ENCODE data around the gene C1orf174. TPM values are rescaled to one million over a fixed set of nuclear protein-coding genes. Genes with fewer than 3 reads are reported as not detected.
"Not testable (repeated sequence)": the region's sequence is repeated elsewhere in the genome, so short reads cannot be mapped to it uniquely, and the experiment has no call there.

The C1orf174 gene
- total RNA-seq, 8 experiments from 2014 or later, result 11.7 to 34.0 (median 22.9) TPM

GRCh38 chr1:3923378-3924185 lies 23.5 kb upstream of the C1orf174 start:
- Histone ChIP-seq H3K27ac (no peak overlapping the region), H3K4me3 (no peak overlapping the region), H3K4me1 (replicated peaks in 1 of 2) (peaks cover 22 to 25% of the 10 kb centered on the region in 2 donors)
- peak in 2 of 8 experiments; percentile 14 to 36 for ATAC-seq (replicated peaks in 6 of 8)
- 0 to 90% (median 60%) methylated on average over 1 to 20 of the region's 25 CpGs; no CpG with 5 or more reads in 1 of the 10 experiments for WGBS, 10 experiments
- in situ Hi-C loops (cut with MboI; ENCODE audit: low pct_unique_long_range_greater_than_20kb in 2 of 9, low sequenced_read_pairs in 9 of 9, unreplicated experiment in 9 of 9), result loop anchor here in 3 of 9 experiments (25.0 kb wide), 5 partner anchors 689 to 1814 kb away; partner anchors contain the start of gene AJAP1 (in 1 of the 3)

DNA sequence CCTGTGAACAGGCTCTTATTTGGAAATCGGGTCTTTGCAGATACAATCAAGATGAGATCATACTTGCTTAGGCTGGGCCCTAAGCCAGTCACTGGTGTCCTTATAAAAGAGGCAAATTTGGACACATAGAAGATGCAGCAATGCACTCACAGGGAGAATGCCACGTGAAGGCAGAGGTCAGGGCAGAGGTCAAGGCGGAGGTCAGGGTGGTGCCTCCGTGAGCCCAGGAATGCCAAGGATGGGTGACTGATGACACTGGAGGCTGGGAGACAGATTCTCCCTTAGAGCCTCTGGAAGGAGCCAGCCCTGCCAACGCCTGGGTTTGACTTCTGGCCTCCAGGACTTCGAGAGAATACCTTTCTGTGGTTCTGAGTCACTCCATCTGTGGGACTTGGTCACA lies 22.8 kb upstream of the C1orf174 start:
- Histone ChIP-seq H3K4me3 (no peak overlapping the region), H3K27ac (no peak overlapping the region), H3K4me1 (replicated peaks in 1 of 2) (peaks cover 22 to 25% of the 10 kb centered on the region in 2 donors)
- WGBS, 10 experiments, result 0 to 81% (median 47%) methylated on average over 1 to 6 of the region's 6 CpGs; no CpG with 5 or more reads in 3 of the 10 experiments
- ATAC-seq (replicated peaks in 6 of 8), result no peak
- in situ Hi-C loops (cut with MboI; ENCODE audit: low pct_unique_long_range_greater_than_20kb in 2 of 9, low sequenced_read_pairs in 9 of 9, unreplicated experiment in 9 of 9), result loop anchor here in 3 of 9 experiments (25.0 kb wide), 5 partner anchors 689 to 1814 kb away; partner anchors contain the start of gene AJAP1 (in 1 of the 3)

- WGBS, 10 experiments, result 50 to 93% (median 80%) methylated on average over 1 to 6 of the region's 6 CpGs; no CpG with 5 or more reads in 1 of the 10 experiments
- H3K4me3 ChIP-seq, result no peak overlapping the region
- no peak overlapping the region for H3K27ac ChIP-seq
- peak in 2 of 8 experiments; percentile 18 to 59 for ATAC-seq (replicated peaks in 6 of 8)
- peaks cover 22 to 25% of the 10 kb centered on the region in 2 donors for H3K4me1 ChIP-seq (replicated peaks in 1 of 2)
- in situ Hi-C loops (cut with MboI; ENCODE audit: low pct_unique_long_range_greater_than_20kb in 2 of 9, low sequenced_read_pairs in 9 of 9, unreplicated experiment in 9 of 9), result loop anchor here in 3 of 9 experiments (25.0 kb wide), 5 partner anchors 690 to 1815 kb away; partner anchors contain the start of gene AJAP1 (in 1 of the 3)
Measured at GRCh38 chr1:3922201-3922725, 22.2 kb upstream of the C1orf174 start.

DNA sequence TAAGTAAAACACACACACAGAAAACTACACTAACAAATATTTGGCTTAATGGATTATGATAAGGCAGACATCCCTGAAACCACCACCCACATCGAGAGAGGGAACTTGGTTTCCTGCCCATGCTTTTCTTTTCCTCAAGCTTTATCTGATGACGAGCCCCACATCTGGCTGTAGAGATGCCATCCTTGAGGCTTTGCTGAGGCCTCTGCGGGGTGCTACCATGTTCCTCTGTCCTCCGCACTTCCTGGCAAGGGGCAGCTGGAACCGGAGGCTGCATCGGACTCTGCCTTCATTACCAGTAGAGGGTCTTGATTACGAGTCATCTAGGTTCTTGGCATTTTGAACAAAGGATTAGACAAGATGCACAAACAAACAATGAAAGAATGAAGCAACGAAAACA lies 21.7 kb upstream of the C1orf174 start:
- ATAC-seq (replicated peaks in 6 of 8), result no peak
- in situ Hi-C loops (cut with MboI; ENCODE audit: low pct_unique_long_range_greater_than_20kb in 2 of 9, low sequenced_read_pairs in 9 of 9, unreplicated experiment in 9 of 9), result loop anchor here in 3 of 9 experiments (25.0 kb wide), 5 partner anchors 691 to 1816 kb away; partner anchors contain the start of gene AJAP1 (in 1 of the 3)
- 40 to 92% (median 67%) methylated on average over 1 to 8 of the region's 8 CpGs; no CpG with 5 or more reads in 2 of the 10 experiments for WGBS, 10 experiments
- Histone ChIP-seq H3K4me1 (replicated peaks in 1 of 2) (peaks cover 22 to 25% of the 10 kb centered on the region in 2 donors), H3K4me3 (no peak overlapping the region), H3K27ac (no peak overlapping the region)

- Histone ChIP-seq H3K27ac (no peak overlapping the region), H3K4me3 (no peak overlapping the region), H3K4me1 (replicated peaks in 1 of 2) (peaks cover 5 to 12% of the 10 kb centered on the region in 2 donors)
- WGBS, 10 experiments, result 45 to 80% (median 67%) methylated on average over 1 to 2 of the region's 5 CpGs; no CpG with 5 or more reads in 7 of the 10 experiments
- in situ Hi-C loops (cut with MboI; ENCODE audit: low pct_unique_long_range_greater_than_20kb in 2 of 9, low sequenced_read_pairs in 9 of 9, unreplicated experiment in 9 of 9), result loop anchor here in 3 of 9 experiments (25.0 kb wide), 5 partner anchors 693 to 1818 kb away; partner anchors contain the start of gene AJAP1 (in 1 of the 3)
- ATAC-seq (replicated peaks in 6 of 8), result no peak
Measured at GRCh38 chr1:3919706-3920105, 19.6 kb upstream of the C1orf174 start.

GRCh38 chr1:3918966-3919611 lies 19.0 kb upstream of the C1orf174 start:
- ATAC-seq (replicated peaks in 6 of 8), result no peak
- Histone ChIP-seq H3K27ac (no peak overlapping the region), H3K4me3 (no peak overlapping the region), H3K4me1 (replicated peaks in 1 of 2) (peaks cover 0 to 6% of the 10 kb centered on the region in 2 donors)
- WGBS, 10 experiments, result 0 to 81% (median 66%) methylated on average over 1 to 13 of the region's 15 CpGs; no CpG with 5 or more reads in 3 of the 10 experiments
- in situ Hi-C loops (cut with MboI; ENCODE audit: low pct_unique_long_range_greater_than_20kb in 2 of 9, low sequenced_read_pairs in 9 of 9, unreplicated experiment in 9 of 9), result loop anchor here in 3 of 9 experiments (25.0 kb wide), 5 partner anchors 693 to 1818 kb away; partner anchors contain the start of gene AJAP1 (in 1 of the 3)

DNA sequence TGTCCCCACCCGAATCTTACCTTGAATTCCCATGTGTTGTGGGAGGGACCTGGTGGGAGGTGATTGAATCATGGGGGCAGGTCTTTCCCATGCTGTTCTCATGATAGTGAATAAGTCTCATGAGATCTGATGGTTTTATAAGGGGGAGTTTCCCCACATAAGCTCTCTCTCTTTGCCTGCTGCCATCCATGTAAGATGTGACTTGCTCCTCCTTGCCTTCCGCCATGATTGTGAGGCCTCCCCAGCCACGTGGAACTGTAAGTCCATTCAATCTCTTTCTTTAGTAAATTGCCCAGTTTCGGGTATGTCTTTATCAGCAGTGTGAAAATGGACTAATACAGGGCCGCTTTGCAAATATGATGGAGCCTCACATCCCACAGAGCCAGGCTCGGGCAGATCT lies 18.3 kb upstream of the C1orf174 start:
- 13 to 82% (median 55%) methylated on average over 1 to 5 of the region's 6 CpGs; no CpG with 5 or more reads in 2 of the 10 experiments for WGBS, 10 experiments
- H3K4me1 ChIP-seq (replicated peaks in 1 of 2); ATAC-seq (replicated peaks in 6 of 8); H3K4me3 ChIP-seq; H3K27ac ChIP-seq: not testable (repeated sequence)
- in situ Hi-C loops (cut with MboI; ENCODE audit: low pct_unique_long_range_greater_than_20kb in 2 of 9, low sequenced_read_pairs in 9 of 9, unreplicated experiment in 9 of 9), result loop anchor here in 3 of 9 experiments (25.0 kb wide), 5 partner anchors 694 to 1819 kb away; partner anchors contain the start of gene AJAP1 (in 1 of the 3)

- Histone ChIP-seq H3K4me3 (no peak overlapping the region), H3K4me1 (replicated peaks in 1 of 2) (no peaks in the 10 kb centered on the region), H3K27ac (no peak overlapping the region)
- no peak for ATAC-seq (replicated peaks in 6 of 8)
- WGBS, 10 experiments, result 4 to 83% (median 63%) methylated on average over 1 to 8 of the region's 8 CpGs; no CpG with 5 or more reads in 3 of the 10 experiments
- in situ Hi-C loops (cut with MboI; ENCODE audit: low pct_unique_long_range_greater_than_20kb in 2 of 9, low sequenced_read_pairs in 9 of 9, unreplicated experiment in 9 of 9), result loop anchor here in 3 of 9 experiments (25.0 kb wide), 5 partner anchors 695 to 1820 kb away; partner anchors contain the start of gene AJAP1 (in 1 of the 3)
Measured at GRCh38 chr1:3917761-3918160, 17.7 kb upstream of the C1orf174 start.

GRCh38 chr1:3915551-3916121 lies 15.6 kb upstream of the C1orf174 start:
- Histone ChIP-seq H3K4me1 (replicated peaks in 1 of 2) (peaks cover 8 to 12% of the 10 kb centered on the region in 2 donors), H3K4me3 (no peak overlapping the region), H3K27ac (no peak overlapping the region)
- ATAC-seq (replicated peaks in 6 of 8), result no peak
- 80 to 90% (median 86%) methylated on average over 1 to 10 of the region's 15 CpGs; no CpG with 5 or more reads in 5 of the 10 experiments for WGBS, 10 experiments
- in situ Hi-C loops (cut with MboI; ENCODE audit: low pct_unique_long_range_greater_than_20kb in 2 of 9, low sequenced_read_pairs in 9 of 9, unreplicated experiment in 9 of 9), result loop anchor here in 3 of 9 experiments (25.0 kb wide), 5 partner anchors 697 to 1822 kb away; partner anchors contain the start of gene AJAP1 (in 1 of the 3)

- H3K4me1 ChIP-seq (replicated peaks in 1 of 2), result peaks cover 8 to 12% of the 10 kb centered on the region in 2 donors
- ATAC-seq (replicated peaks in 6 of 8), result no peak
- no peak overlapping the region for H3K4me3 ChIP-seq
- WGBS, 10 experiments, result 20 to 100% (median 92%) methylated on average over 1 to 6 of the region's 14 CpGs; no CpG with 5 or more reads in 5 of the 10 experiments
- in situ Hi-C loops (cut with MboI; ENCODE audit: low pct_unique_long_range_greater_than_20kb in 2 of 9, low sequenced_read_pairs in 9 of 9, unreplicated experiment in 9 of 9), result loop anchor here in 3 of 9 experiments (25.0 kb wide), 5 partner anchors 697 to 1822 kb away; partner anchors contain the start of gene AJAP1 (in 1 of the 3)
- H3K27ac ChIP-seq, result no peak overlapping the region
Measured at GRCh38 chr1:3914911-3915310, 14.8 kb upstream of the C1orf174 start.

- no peak overlapping the region for H3K27ac ChIP-seq
- in situ Hi-C loops (cut with MboI; ENCODE audit: low pct_unique_long_range_greater_than_20kb in 2 of 9, low sequenced_read_pairs in 9 of 9, unreplicated experiment in 9 of 9), result loop anchor here in 3 of 9 experiments (25.0 kb wide), 5 partner anchors 698 to 1823 kb away; partner anchors contain the start of gene AJAP1 (in 1 of the 3)
- peaks cover 8 to 16% of the 10 kb centered on the region in 2 donors for H3K4me1 ChIP-seq (replicated peaks in 1 of 2)
- H3K4me3 ChIP-seq, result no peak overlapping the region
- WGBS, 10 experiments, result 70 to 100% (median 95%) methylated on average over 1 to 16 of the region's 21 CpGs; no CpG with 5 or more reads in 5 of the 10 experiments
- no peak for ATAC-seq (replicated peaks in 6 of 8)
Measured at GRCh38 chr1:3914331-3914851, 14.3 kb upstream of the C1orf174 start.
